Calu3 (cell line): ENCODE results near the gene TGM3. TPM values are rescaled to one million over a fixed set of nuclear protein-coding genes. Genes with fewer than 3 reads are reported as not detected.

ENCODE experiments used
- BruUV-seq: library from RNA; stranded (reverse); fragments of 400-500 nt; replicated peaks from 2 replicates; lab custom pipeline; 2021; lab: Mats Ljungman, UMichigan
- CTCF ChIA-PET: fragments of 300-600 bp; sonication (Branson Sonifier 250); formaldehyde crosslinking; loops from one replicate; lab custom pipeline; 2022; ENCODE audit warnings: antibody characterized with exemption; lab: Charles Lee
- DNase-seq: peaks from one replicate; pipeline ENCODE4 v3.0.0; 2022
- H3K27ac Mint-ChIP-seq: one replicate; pipeline ENCODE4 v1.8.0; 2022; ENCODE audit warnings: mixed read lengths; ENCODE audit not compliant: unreplicated experiment
- H3K27me3 Mint-ChIP-seq: one replicate; pipeline ENCODE4 v1.8.0; 2022; ENCODE audit warnings: mixed read lengths; ENCODE audit not compliant: unreplicated experiment
- H3K36me3 Mint-ChIP-seq: one replicate; pipeline ENCODE4 v1.8.0; 2022; ENCODE audit warnings: mild to moderate bottlenecking, moderate library complexity, mixed read lengths; ENCODE audit not compliant: insufficient read depth, unreplicated experiment
- H3K4me1 Mint-ChIP-seq: one replicate; pipeline ENCODE4 v1.8.0; 2022; ENCODE audit warnings: mild to moderate bottlenecking, low read depth, mixed read lengths; ENCODE audit not compliant: unreplicated experiment
- H3K4me3 Mint-ChIP-seq: one replicate; pipeline ENCODE4 v1.8.0; 2022; ENCODE audit warnings: mild to moderate bottlenecking, low read depth, moderate library complexity, mixed read lengths; ENCODE audit not compliant: unreplicated experiment
- H3K9me3 Mint-ChIP-seq: one replicate; pipeline ENCODE4 v1.8.0; 2022; ENCODE audit warnings: low read depth, mixed read lengths; ENCODE audit not compliant: unreplicated experiment
- intact Hi-C: fragments of 100-400 bp; cut with micrococcal nuclease; formaldehyde crosslinking; loops from one replicate; pipeline ENCODE4 v1.10.0; 2022; ENCODE audit not compliant: unreplicated experiment
- total RNA-seq: library from RNA; stranded (reverse); gene quantifications from 2 replicates; pipeline ENCODE4 v1.2.3, GENCODE V29; 2022
- TF ChIP-seq, protein P1 (sequence below): fragments of 200-600 bp; IDR thresholded peaks from one replicate; pipeline ENCODE4 v1.8.0; 2022; ENCODE audit warnings: antibody characterized with exemption; ENCODE audit not compliant: unreplicated experiment

Gene TGM3
- total RNA-seq, 1 experiment from 2014 or later, result not detected

GRCh38 chr20:2311329-2311728 is 15.5 kb downstream of the TGM3 start:
- H3K4me1 Mint-ChIP-seq, result peaks cover 7% of the 10 kb centered on the region
- no peak for DNase-seq
- no peak overlapping the region for H3K27ac Mint-ChIP-seq
- intact Hi-C loops, result no loop called here
- CTCF ChIA-PET, result no interaction called here
- H3K36me3 Mint-ChIP-seq, result no peaks in the 10 kb centered on the region
- no TSS peak for BruUV-seq
- no peaks in the 10 kb centered on the region for H3K9me3 Mint-ChIP-seq
- no peak overlapping the region for H3K4me3 Mint-ChIP-seq
- H3K27me3 Mint-ChIP-seq, result peaks cover 14% of the 10 kb centered on the region
- TF ChIP-seq, protein P1, sequence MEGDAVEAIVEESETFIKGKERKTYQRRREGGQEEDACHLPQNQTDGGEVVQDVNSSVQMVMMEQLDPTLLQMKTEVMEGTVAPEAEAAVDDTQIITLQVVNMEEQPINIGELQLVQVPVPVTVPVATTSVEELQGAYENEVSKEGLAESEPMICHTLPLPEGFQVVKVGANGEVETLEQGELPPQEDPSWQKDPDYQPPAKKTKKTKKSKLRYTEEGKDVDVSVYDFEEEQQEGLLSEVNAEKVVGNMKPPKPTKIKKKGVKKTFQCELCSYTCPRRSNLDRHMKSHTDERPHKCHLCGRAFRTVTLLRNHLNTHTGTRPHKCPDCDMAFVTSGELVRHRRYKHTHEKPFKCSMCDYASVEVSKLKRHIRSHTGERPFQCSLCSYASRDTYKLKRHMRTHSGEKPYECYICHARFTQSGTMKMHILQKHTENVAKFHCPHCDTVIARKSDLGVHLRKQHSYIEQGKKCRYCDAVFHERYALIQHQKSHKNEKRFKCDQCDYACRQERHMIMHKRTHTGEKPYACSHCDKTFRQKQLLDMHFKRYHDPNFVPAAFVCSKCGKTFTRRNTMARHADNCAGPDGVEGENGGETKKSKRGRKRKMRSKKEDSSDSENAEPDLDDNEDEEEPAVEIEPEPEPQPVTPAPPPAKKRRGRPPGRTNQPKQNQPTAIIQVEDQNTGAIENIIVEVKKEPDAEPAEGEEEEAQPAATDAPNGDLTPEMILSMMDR, result no peak

DNA sequence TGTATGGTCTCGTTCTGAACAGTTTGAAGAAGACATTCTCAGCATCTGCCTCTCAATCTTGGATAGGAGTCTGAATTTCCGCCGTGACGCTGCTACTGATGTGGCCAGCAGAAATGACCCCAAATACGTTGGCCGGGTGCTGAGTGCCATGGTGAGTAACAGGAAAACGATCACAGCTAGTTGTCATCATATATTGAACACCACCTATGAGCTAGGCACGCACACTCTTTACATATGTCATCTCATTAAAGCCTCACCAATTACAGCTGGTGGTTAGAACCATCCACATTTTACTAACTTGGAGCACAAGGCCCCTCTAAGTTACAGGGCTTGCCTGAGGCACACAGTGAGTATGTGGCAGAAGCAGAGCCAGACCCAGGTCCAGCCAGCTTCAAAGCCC is 17.1 kb downstream of the TGM3 start:
- no TSS peak for BruUV-seq
- H3K27ac Mint-ChIP-seq, result no peak overlapping the region
- H3K36me3 Mint-ChIP-seq, result no peaks in the 10 kb centered on the region
- CTCF ChIA-PET, result no interaction called here
- TF ChIP-seq, protein P1, result no peak
- intact Hi-C loops, result no loop called here
- no peaks in the 10 kb centered on the region for H3K9me3 Mint-ChIP-seq
- H3K4me3 Mint-ChIP-seq, result no peak overlapping the region
- peaks cover 14% of the 10 kb centered on the region for H3K27me3 Mint-ChIP-seq
- DNase-seq, result no peak
- peaks cover 7% of the 10 kb centered on the region for H3K4me1 Mint-ChIP-seq

GRCh38 chr20:2313316-2313715 is 17.5 kb downstream of the TGM3 start:
- peaks cover 7% of the 10 kb centered on the region for H3K4me1 Mint-ChIP-seq
- no peaks in the 10 kb centered on the region for H3K36me3 Mint-ChIP-seq
- peaks cover 14% of the 10 kb centered on the region for H3K27me3 Mint-ChIP-seq
- CTCF ChIA-PET, result no interaction called here
- TF ChIP-seq, protein P1, result no peak
- BruUV-seq, result no TSS peak
- intact Hi-C loops, result no loop called here
- H3K9me3 Mint-ChIP-seq, result no peaks in the 10 kb centered on the region
- no peak overlapping the region for H3K4me3 Mint-ChIP-seq
- no peak overlapping the region for H3K27ac Mint-ChIP-seq
- no peak for DNase-seq

DNA sequence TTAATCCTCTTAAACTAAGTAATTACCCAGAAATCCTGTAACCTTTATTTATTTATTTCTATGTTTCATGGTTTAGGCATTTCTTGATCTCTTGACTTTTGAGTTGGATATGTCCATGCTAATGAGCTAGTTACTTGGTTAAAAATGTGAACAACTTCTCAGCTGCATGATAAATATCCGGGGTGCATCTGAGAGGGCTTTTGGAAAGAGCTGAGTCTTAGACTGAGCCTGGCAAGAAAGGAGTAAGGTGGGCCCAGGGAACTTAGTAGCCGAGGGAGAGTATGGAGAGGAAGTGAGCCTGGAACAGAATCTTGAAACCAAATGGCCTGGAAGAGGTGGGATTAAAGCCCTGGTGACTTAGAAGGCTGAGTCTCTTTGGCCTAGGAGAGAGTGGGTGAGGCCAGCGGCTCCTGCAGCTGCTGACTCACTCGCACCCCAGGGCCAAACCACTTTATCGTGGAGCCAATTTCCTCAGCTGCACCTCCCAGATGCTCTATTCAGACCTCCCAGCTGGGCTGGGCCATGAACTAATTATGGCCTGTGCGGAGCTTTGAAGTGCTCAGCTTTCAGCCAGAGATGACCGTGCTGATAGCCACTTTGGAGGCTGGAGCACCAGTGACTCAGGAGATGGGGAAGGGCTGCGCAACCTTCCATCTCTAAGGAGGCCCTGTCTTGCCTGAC is 19.1 kb downstream of the TGM3 start:
- DNase-seq, result no peak
- Mint-ChIP-seq H3K27me3 (peaks cover 24% of the 10 kb centered on the region), H3K36me3 (no peaks in the 10 kb centered on the region), H3K4me3 (no peak overlapping the region), H3K4me1 (peaks cover 7% of the 10 kb centered on the region), H3K9me3 (no peaks in the 10 kb centered on the region), H3K27ac (no peak overlapping the region)
- no TSS peak for BruUV-seq
- TF ChIP-seq, protein P1, result no peak
- CTCF ChIA-PET, result no interaction called here
- intact Hi-C loops, result no loop called here
